Duodenal mucosa (tissue), 2 donors: ENCODE data around the gene TYMS.

Experiments used
- H3K27ac ChIP-seq: one replicate; pipeline ENCODE4 v1.7.0; 2013; ENCODE audit warnings: low read depth, low read length
- H3K27me3 ChIP-seq, 2 donors: one replicate each; pipeline ENCODE4 v1.7.0; 2013; ENCODE audit warnings: low read length in 2 of 2, control low read depth in 1 of 2; ENCODE audit not compliant: insufficient read depth in 2 of 2, control insufficient read depth in 1 of 2
- H3K36me3 ChIP-seq, 2 donors: one replicate each; pipeline ENCODE4 v1.7.0; 2013; ENCODE audit warnings: low read length in 2 of 2, control low read depth in 1 of 2; ENCODE audit not compliant: insufficient read depth in 2 of 2, control insufficient read depth in 1 of 2
- H3K4me1 ChIP-seq, 2 donors: one replicate each; pipeline ENCODE4 v1.7.0; 2013; ENCODE audit warnings: low read length in 2 of 2, control low read depth in 1 of 2; ENCODE audit not compliant: insufficient read depth in 2 of 2, control insufficient read depth in 1 of 2
- H3K4me3 ChIP-seq, 2 donors: one replicate each; pipeline ENCODE4 v1.7.0; 2013; ENCODE audit warnings: low read length in 2 of 2, low read depth in 1 of 2
- H3K9ac ChIP-seq, 2 donors: one replicate each; pipeline ENCODE4 v1.7.0; 2013; ENCODE audit warnings: low read length in 2 of 2, low read depth in 1 of 2
- H3K9me3 ChIP-seq, 2 donors: one replicate each; pipeline ENCODE4 v1.7.0; 2013; ENCODE audit warnings: low read length in 2 of 2, control low read depth in 1 of 2; ENCODE audit not compliant: control insufficient read depth in 1 of 2

The TYMS gene

GRCh38 chr18:644395-645004 lies 13.0 kb upstream of the TYMS start:
- Histone ChIP-seq H3K4me1 (no peaks in the 10 kb centered on the region), H3K4me3 (no peak overlapping the region), H3K27me3 (no peaks in the 10 kb centered on the region), H3K36me3 (no peaks in the 10 kb centered on the region), H3K9me3 (no peaks in the 10 kb centered on the region), H3K27ac (no peak overlapping the region), H3K9ac (no peak overlapping the region)

DNA sequence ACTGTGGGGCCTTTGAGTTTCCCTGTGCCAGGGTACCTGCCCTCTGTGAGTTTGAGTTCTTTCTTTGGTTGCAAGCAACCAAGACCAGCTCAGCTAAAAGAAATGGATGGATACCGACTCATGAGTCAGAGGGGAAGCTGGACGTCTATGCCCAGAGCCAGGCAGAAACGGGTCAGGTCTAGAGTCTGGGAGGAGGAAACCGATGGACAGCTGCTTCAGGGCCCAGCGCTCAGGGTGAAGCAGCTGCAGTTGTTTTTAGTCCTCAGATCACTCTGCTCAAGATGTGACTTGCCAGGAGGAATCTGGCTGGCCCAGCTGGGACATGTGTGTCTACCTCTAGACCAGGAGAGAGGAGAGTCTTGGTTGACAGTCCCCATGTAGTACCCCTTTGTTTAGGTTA lies 10.1 kb upstream of the TYMS start:
- H3K9ac ChIP-seq, result no peak overlapping the region
- no peaks in the 10 kb centered on the region for H3K36me3 ChIP-seq
- H3K9me3 ChIP-seq, result no peaks in the 10 kb centered on the region
- H3K4me3 ChIP-seq, result no peak overlapping the region
- H3K27ac ChIP-seq, result no peak overlapping the region
- no peaks in the 10 kb centered on the region for H3K27me3 ChIP-seq
- no peaks in the 10 kb centered on the region for H3K4me1 ChIP-seq

DNA sequence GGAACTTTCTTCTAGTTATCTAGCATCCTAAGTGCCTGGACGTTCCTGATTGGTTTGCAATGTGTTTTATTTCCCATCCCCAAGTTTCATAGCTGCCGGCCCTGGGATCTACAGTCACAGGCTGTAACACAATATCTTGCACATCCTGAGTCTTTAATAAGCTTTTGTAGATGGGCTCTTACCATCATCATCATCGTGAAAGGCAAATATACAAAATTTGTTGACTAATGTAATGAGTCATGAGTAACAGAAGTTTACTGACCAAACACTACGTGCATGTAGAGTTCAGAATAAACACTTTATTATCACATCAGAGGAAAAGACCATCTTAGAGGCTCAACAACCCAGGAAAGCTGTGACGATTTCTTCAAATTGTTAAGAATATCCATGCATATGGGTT lies 8.1 kb upstream of the TYMS start:
- H3K4me1 ChIP-seq, result no peaks in the 10 kb centered on the region
- H3K27me3 ChIP-seq, result no peaks in the 10 kb centered on the region
- no peak overlapping the region for H3K9ac ChIP-seq
- no peaks in the 10 kb centered on the region for H3K36me3 ChIP-seq
- H3K27ac ChIP-seq, result no peak overlapping the region
- H3K4me3 ChIP-seq, result no peak overlapping the region
- H3K9me3 ChIP-seq, result no peaks in the 10 kb centered on the region

GRCh38 chr18:650428-650858 lies 7.0 kb upstream of the TYMS start:
- Histone ChIP-seq H3K9me3 (no peaks in the 10 kb centered on the region), H3K4me3 (no peak overlapping the region), H3K27me3 (no peaks in the 10 kb centered on the region), H3K27ac (no peak overlapping the region), H3K36me3 (no peaks in the 10 kb centered on the region), H3K4me1 (no peaks in the 10 kb centered on the region), H3K9ac (no peak overlapping the region)

- Histone ChIP-seq H3K4me3 (no peak overlapping the region), H3K9me3 (no peaks in the 10 kb centered on the region), H3K36me3 (no peaks in the 10 kb centered on the region), H3K27me3 (no peaks in the 10 kb centered on the region), H3K9ac (no peak overlapping the region), H3K27ac (no peak overlapping the region), H3K4me1 (no peaks in the 10 kb centered on the region)
Measured at GRCh38 chr18:652131-652530, 5.3 kb upstream of the TYMS start.

DNA sequence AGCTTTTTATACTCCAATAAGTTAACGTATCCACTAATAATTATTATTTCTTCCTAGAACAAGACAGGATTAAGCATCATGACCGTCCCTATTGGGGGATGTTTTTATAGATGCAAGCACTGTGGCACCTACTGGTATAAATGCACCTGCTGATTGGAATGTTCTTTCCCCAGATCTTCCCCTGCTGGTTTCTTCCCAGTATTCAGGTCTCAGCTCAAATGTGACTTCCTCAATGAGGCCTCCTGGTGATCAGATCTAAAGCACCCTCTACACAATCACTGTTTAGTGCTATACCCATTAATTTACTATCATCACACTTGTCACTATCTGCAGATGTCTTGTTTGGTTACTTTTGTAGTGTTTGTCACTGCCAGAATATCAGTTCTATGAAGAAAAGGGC lies 3.9 kb upstream of the TYMS start:
- Histone ChIP-seq H3K4me1 (peaks cover 0 to 1% of the 10 kb centered on the region in 2 donors), H3K4me3 (no peak overlapping the region), H3K27ac (no peak overlapping the region), H3K9ac (no peak overlapping the region), H3K27me3 (no peaks in the 10 kb centered on the region), H3K9me3 (no peaks in the 10 kb centered on the region), H3K36me3 (no peaks in the 10 kb centered on the region)

DNA sequence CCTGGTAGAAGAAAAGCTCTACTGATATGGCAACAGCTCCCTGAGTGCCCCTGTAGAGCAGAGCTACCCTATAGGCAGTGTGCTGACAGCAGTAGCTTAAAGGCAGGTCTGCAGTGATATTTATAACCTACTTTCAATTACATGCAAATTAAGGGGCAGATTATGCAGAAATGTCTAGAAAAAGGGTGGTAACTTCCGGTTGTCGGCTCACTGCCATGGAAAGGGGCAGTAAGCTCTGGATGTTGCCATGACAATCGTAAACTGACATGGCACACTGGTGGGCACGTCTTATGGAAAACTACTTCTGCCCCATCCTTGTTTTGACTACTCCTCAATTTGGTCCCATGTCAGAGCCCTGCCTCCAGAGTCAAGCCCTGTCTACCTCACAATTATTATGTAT lies 2.9 kb upstream of the TYMS start:
- Histone ChIP-seq H3K4me3 (no peak overlapping the region), H3K36me3 (no peaks in the 10 kb centered on the region), H3K9me3 (no peaks in the 10 kb centered on the region), H3K4me1 (peaks cover 4 to 6% of the 10 kb centered on the region in 2 donors), H3K9ac (no peak overlapping the region), H3K27me3 (no peaks in the 10 kb centered on the region), H3K27ac (no peak overlapping the region)

- H3K36me3 ChIP-seq, result no peaks in the 10 kb centered on the region
- no peak overlapping the region for H3K4me3 ChIP-seq
- H3K27ac ChIP-seq, result no peak overlapping the region
- peaks cover 4 to 6% of the 10 kb centered on the region in 2 donors for H3K4me1 ChIP-seq
- no peak overlapping the region for H3K9ac ChIP-seq
- H3K27me3 ChIP-seq, result no peaks in the 10 kb centered on the region
- H3K9me3 ChIP-seq, result no peaks in the 10 kb centered on the region
Measured at GRCh38 chr18:655445-655844, 2.0 kb upstream of the TYMS start.

GRCh38 chr18:658001-658946 lies 821 bp downstream of the TYMS start:
- H3K9me3 ChIP-seq, result no peaks in the 10 kb centered on the region
- peaks cover 4 to 6% of the 10 kb centered on the region in 2 donors for H3K4me1 ChIP-seq
- H3K9ac ChIP-seq, result peak overlapping the region; percentile 67 to 77
- H3K4me3 ChIP-seq, result peak overlapping the region; percentile 90
- H3K36me3 ChIP-seq, result peaks cover 0 to 2% of the 10 kb centered on the region in 2 donors
- peak overlapping the region; percentile 68 for H3K27ac ChIP-seq
- H3K27me3 ChIP-seq, result no peaks in the 10 kb centered on the region

- Histone ChIP-seq H3K27me3 (no peaks in the 10 kb centered on the region), H3K4me3 (peak overlapping the region; percentile 90), H3K9ac (peak overlapping the region; percentile 15 to 67), H3K36me3 (peaks cover 0 to 2% of the 10 kb centered on the region in 2 donors), H3K9me3 (no peaks in the 10 kb centered on the region), H3K4me1 (peaks cover 4 to 6% of the 10 kb centered on the region in 2 donors), H3K27ac (no peak overlapping the region)
Measured at GRCh38 chr18:658947-659533, 1.6 kb downstream of the TYMS start.
